ENCODE results near the gene RASSF1. TPM values are rescaled to one million over a fixed set of nuclear protein-coding genes. Genes with fewer than 3 reads are reported as not detected.
A peak's percentile ranks its signal among the peaks of the same experiment; 100 is the strongest.

The RASSF1 gene
- total RNA-seq, 1 donor from 2014 or later: 13.8 TPM

DNA sequence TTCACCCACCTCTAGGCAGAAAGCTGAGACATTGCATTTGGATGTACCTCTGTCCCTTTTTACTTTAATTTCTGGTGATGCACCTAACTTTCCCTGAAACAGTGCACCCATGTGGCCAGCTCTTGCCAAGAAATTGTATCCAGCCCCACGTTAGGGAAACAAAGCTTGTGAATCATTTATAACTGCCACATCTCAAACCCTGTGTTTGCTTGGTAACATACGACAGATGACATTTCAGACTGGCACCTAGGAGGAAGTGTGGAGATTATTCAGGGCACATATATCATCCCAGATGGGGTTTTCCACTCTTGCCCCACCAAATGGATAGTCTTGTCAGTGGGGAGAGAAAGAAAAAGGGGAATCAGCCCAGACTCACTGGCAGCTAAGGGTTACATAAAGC lies 12.1 kb upstream of the RASSF1 start:
- no peaks in the 10 kb centered on the region for H3K27me3 Mint-ChIP-seq
- H3K36me3 Mint-ChIP-seq: no peaks in the 10 kb centered on the region
- H3K27ac Mint-ChIP-seq: no peak overlapping the region
- H3K4me3 Mint-ChIP-seq: peak overlapping the region; percentile 65
- H3K9me3 Mint-ChIP-seq: no peaks in the 10 kb centered on the region
- TF ChIP-seq, protein P1, sequence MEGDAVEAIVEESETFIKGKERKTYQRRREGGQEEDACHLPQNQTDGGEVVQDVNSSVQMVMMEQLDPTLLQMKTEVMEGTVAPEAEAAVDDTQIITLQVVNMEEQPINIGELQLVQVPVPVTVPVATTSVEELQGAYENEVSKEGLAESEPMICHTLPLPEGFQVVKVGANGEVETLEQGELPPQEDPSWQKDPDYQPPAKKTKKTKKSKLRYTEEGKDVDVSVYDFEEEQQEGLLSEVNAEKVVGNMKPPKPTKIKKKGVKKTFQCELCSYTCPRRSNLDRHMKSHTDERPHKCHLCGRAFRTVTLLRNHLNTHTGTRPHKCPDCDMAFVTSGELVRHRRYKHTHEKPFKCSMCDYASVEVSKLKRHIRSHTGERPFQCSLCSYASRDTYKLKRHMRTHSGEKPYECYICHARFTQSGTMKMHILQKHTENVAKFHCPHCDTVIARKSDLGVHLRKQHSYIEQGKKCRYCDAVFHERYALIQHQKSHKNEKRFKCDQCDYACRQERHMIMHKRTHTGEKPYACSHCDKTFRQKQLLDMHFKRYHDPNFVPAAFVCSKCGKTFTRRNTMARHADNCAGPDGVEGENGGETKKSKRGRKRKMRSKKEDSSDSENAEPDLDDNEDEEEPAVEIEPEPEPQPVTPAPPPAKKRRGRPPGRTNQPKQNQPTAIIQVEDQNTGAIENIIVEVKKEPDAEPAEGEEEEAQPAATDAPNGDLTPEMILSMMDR (conservative IDR thresholded peaks at IDR 0.05): peak; percentile 25
- DNase-seq (ENCODE audit: extremely low spot score, unreplicated experiment): no peak
- peaks cover 33% of the 10 kb centered on the region for H3K4me1 Mint-ChIP-seq (ENCODE audit: unreplicated experiment)

DNA sequence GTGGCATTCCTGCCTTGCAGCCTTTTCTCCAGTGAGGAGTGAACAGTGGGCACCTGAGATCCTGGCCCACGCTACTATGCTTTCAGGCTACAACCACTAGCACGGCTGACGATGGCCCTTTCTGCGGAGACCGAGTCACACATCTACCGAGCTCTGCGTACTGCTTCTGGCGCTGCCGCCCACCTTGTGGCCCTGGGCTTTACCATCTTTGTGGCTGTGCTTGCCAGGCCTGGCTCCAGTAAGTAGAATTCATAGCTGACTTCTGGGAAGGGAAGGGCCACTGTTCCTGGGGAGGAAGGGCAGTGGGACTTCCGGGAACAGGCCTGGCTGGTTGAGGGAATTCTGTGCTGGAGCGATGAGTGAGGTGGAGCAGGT lies 10.7 kb upstream of the RASSF1 start:
- peaks cover 25% of the 10 kb centered on the region for H3K4me1 Mint-ChIP-seq (ENCODE audit: unreplicated experiment)
- H3K4me3 Mint-ChIP-seq: peak overlapping the region; percentile 97
- H3K9me3 Mint-ChIP-seq: no peaks in the 10 kb centered on the region
- peak overlapping the region; percentile 96 for H3K27ac Mint-ChIP-seq
- H3K36me3 Mint-ChIP-seq: no peaks in the 10 kb centered on the region
- no peak for DNase-seq (ENCODE audit: extremely low spot score, unreplicated experiment)
- TF ChIP-seq, protein P1 (conservative IDR thresholded peaks at IDR 0.05): no peak
- no peaks in the 10 kb centered on the region for H3K27me3 Mint-ChIP-seq

DNA sequence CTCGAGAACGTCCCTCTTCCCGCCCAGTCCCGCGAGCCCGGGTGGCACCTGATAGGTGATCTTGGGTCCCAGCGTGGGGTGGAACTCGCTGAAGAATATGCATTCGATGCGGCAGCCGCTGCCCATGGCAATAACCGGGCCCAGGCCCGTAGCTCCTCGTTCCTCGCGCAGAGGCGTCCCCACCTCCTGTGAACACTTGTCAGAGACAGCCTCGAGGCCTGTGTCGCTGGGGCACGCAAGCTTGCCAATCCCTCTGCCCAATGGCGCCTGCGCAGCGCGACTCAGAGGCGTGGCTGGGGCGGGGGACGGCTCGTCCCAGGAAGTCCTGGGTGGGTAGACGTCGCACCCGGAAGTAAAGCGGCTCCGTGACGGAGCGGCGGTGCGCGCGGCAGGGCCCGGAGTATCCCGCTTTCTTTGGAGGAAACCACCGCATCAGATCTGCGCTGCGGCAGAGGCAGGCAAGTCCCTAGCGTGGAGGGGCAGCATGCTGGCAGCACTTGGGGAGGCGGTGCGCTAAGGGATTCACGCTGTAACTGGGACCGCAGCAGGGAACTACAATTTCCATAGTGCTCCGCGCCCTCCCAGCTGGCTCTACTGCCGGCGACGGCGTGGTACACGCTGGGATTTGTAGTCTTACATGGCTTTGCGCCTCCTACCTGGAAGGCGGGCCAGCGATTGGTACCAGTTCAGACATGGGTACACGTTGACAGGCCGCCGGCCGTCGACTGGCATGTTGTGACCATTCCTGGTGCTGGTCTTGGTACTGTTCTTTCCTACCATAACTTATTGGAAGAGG lies 10.1 kb upstream of the RASSF1 start, which contains the start of the genes CYB561D2 and NPRL2:
CYB561D2 (plus strand) TSS at position 336 of the 796 bp plus-strand sequence. CDS start 572 bp downstream, outside the sequence.
NPRL2 (minus strand) TSS at position 249 of the 796 bp plus-strand sequence; CDS start at position 126, 123 bp downstream.
- TF ChIP-seq, protein P1 (conservative IDR thresholded peaks at IDR 0.05): no peak
- H3K4me3 Mint-ChIP-seq: peak within 1 kb of the TSS; percentile 97
- peak; percentile 95 for DNase-seq (ENCODE audit: extremely low spot score, unreplicated experiment)
- H3K27ac Mint-ChIP-seq: peak within 1 kb of the TSS; percentile 96
- peaks cover 3% of the 10 kb centered on the region for H3K27me3 Mint-ChIP-seq
- no peaks in the 10 kb centered on the region for H3K9me3 Mint-ChIP-seq
- H3K36me3 Mint-ChIP-seq: no peaks in the 10 kb centered on the region
- H3K4me1 Mint-ChIP-seq (ENCODE audit: unreplicated experiment): peaks cover 28% of the 10 kb centered on the region

DNA sequence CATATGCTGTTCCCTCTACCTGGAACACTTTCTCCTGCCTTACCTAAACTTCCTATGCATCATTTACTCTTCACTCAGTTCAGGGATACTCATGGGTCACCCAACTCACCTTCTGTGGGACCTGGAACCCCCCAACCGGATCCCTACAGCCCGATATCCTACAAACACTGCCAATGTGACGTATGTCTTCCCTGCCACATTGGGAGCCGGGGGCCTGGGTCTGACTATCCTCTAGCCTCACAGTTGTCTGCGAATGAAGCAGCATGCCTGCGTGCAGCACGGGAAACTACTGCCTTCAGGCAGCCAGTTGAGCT lies 9.5 kb upstream of the RASSF1 start:
- TF ChIP-seq, protein P1 (conservative IDR thresholded peaks at IDR 0.05): no peak
- H3K27ac Mint-ChIP-seq: peak overlapping the region; percentile 96
- H3K4me3 Mint-ChIP-seq: peak overlapping the region; percentile 97

DNA sequence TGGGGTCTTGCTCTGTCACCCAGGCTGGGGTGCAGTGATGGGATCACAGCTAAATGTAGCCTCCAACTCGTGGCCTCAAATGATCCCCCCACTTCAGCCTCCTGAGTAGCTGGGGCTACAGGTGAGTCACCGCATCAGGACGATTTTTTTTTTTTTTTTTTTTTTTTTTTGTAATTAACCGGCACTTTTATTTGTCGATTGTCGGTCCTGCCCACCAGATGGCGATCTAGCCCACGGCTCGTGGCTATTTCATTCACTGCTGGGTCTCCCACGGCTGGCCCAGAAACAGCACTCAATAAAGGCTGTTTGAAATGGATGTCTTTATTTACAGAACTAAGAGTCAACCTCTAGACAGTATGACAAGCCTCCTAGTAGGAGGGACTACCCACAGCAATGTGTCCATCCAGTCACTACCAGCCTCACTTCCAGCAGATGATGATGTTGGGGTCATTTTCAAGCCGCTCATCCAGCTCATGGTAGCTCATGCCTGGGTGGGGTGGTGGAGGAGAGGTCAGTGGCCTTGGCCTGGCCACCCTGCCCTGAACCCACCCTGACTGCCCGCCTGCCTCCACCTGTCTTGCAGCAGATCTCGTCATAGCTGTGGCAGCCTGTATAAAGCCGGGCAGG lies 6.7 kb upstream of the RASSF1 start:
- H3K36me3 Mint-ChIP-seq: no peaks in the 10 kb centered on the region
- H3K9me3 Mint-ChIP-seq: no peaks in the 10 kb centered on the region
- H3K4me1 Mint-ChIP-seq (ENCODE audit: unreplicated experiment): peaks cover 24% of the 10 kb centered on the region
- H3K27me3 Mint-ChIP-seq: peaks cover 30% of the 10 kb centered on the region
- TF ChIP-seq, protein P1 (conservative IDR thresholded peaks at IDR 0.05): peak; percentile 82
- DNase-seq (ENCODE audit: extremely low spot score, unreplicated experiment): no peak
- H3K4me3 Mint-ChIP-seq: peak overlapping the region; percentile 60
- H3K27ac Mint-ChIP-seq: no peak overlapping the region

More for the DNA sequence above, 9.5 kb upstream of the RASSF1 start:
- Mint-ChIP-seq H3K27me3 (peaks cover 7% of the 10 kb centered on the region), H3K4me1 (ENCODE audit: unreplicated experiment) (peaks cover 28% of the 10 kb centered on the region), H3K9me3 (no peaks in the 10 kb centered on the region), H3K36me3 (no peaks in the 10 kb centered on the region)
- no peak for DNase-seq (ENCODE audit: extremely low spot score, unreplicated experiment)
